Myocyte (in vitro differentiated cells): ENCODE measurements around the gene FRAS1. TPM values are rescaled to one million over a fixed set of nuclear protein-coding genes. Genes with fewer than 3 reads are reported as not detected.

Source experiments
- DNase-seq: peaks from one replicate; pipeline ENCODE4 v3.0.0-alpha.2; 2012; ENCODE audit warnings: low read depth
- total RNA-seq: library from RNA; depleted of rRNA; stranded (reverse); fragments of >200 nt; gene quantifications from 2 replicates; pipeline ENCODE4 v1.2.3, GENCODE V29; 2014

Gene FRAS1
- total RNA-seq, 1 donor from 2014 or later = 21.0 TPM

DNA sequence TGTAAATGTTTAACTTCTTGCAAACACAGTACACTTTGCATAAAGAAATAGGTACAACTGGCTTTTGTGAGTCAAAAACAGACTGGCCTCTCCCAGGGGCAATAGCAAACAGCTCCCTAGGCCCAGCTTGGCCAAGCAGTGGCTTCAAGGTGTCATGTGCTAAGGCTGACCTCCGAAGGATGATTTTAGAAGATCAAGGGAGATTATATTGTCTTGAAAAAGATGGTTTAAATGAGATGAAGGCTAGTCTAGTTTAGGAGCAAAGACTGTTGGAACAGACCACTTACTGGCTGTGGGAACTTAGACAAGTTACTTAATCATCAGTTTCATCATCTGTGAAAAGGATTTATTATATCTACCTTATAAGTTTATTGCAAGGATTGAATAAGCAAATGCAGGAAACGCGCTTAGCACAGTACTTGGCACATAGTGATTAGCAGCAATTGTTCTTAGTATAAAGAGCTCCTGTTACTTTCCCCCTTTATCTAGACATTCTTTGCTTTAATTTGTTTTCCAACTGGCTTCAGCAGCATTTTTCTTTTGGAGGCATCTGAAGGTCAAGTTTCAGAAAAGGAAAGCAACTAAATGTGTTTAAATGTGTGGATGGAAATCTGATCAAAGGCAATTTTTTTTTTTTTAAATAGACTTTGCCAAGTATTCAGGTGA is 511.6 kb downstream of the FRAS1 start:
- DNase-seq = no peak

DNA sequence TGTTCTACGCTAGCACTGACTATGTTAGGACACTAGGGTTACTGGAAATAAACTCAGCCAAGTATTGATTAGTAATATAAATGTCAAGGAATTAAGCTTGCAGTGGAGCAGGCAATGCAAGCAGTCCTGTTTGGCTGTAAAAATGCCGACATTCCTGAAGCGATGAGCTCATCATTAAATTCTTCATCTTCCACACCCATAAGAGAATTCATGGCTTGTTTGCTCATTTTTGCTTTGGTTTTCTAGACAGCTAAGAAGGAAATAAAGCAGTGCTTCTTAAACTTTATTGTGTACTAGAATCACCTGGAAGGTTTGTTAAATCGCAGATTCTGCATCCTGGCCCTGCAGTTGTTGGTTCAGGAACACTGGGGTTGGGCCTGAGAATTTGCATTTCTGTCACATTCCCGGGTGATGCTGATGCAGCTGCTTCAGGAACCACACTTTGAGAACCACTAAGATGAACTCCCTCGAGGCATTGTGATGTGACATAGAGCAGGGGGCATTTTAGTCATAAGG is 512.2 kb downstream of the FRAS1 start:
- peak; percentile 67 for DNase-seq

DNA sequence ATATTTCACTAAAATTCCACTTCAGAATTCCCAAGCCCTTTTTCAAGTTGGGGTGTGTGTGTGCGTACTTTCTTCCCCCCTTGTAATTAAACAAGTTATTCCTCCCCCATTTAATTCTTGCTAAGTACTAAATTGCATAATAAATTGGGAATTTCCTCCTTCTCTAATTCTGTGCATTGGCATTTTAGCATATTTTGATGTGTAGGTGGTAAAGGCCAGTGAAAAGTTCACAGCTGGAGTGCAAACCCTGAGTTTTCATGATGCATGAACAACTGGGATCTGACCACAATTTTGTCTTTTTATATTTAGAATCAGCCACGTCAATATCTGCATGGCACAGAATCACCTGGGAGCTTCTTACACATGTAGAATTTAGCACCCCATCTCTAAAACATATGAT is 513.0 kb downstream of the FRAS1 start:
- DNase-seq = no peak

DNA sequence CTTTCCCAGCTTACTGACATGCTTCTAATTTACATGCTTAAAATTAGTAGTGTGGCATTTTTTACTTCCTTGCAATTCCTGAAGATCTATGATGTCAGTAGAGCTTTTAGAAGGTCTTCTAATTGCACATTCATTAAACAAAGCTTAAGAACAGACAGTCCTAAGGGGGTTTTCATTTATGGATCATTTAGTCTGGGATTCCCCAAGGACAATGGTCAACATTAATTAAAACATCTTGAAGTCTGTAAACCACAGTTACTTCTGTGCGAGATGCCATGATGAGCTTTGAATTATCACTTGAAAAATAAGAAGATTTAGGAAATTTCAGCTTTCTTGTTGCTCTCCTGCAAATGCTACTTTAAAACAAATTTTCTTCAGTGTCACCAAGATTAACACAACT is 514.7 kb downstream of the FRAS1 start:
- DNase-seq = no peak

DNA sequence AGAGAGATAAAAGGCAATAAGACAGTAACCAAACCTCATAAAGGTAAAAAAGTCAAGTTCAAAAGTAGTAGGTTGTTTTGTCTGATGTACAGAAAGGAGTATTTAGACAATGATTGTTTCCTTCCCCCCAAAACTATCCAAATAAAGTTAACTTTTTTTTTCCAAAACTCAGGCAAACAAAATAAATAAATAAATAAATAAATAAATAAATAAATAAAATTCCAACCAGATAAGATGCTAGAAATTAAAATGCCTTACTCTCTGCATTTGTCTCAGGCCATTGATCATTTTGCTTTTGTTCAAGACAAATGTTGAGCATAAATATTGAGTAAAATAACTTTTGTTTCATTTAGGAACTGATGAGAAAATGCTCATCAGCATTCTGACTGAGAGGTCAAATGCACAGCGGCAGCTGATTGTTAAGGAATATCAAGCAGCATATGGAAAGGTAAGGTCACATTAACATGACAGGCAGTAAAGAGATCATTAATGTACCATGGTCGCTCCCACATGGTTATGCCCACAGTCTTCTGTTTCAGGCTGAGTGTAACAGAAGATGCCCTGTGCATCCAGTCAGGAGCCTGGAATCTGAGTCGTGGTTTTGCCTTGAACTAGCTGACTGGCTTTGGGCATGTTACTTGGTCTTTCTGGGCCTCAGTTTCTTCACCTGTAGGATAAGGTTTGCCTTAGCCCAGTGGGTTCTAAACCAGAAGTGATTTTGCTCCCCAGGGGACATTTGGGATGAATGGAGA is 521.7 kb downstream of the FRAS1 start:
- DNase-seq = peak; percentile 57

DNA sequence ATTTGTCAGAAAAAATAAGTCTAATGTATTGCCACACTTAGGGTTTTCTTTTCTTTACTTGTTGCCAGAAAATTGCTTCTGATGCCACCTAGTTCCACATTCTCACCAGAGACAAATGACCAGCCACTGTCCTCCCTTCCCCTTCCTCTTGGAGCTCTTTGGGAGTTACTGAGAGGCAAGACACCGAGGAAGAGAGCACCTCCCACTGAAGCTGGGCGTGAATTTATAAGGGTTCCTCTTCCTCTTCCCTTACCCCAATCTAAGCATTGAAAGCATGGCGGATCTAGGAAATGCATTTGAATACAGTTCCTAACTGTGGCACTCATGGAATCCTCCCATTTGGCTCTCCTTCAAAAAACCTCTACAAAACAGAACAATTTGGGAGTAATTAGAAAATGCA is 524.5 kb downstream of the FRAS1 start:
- no peak for DNase-seq

DNA sequence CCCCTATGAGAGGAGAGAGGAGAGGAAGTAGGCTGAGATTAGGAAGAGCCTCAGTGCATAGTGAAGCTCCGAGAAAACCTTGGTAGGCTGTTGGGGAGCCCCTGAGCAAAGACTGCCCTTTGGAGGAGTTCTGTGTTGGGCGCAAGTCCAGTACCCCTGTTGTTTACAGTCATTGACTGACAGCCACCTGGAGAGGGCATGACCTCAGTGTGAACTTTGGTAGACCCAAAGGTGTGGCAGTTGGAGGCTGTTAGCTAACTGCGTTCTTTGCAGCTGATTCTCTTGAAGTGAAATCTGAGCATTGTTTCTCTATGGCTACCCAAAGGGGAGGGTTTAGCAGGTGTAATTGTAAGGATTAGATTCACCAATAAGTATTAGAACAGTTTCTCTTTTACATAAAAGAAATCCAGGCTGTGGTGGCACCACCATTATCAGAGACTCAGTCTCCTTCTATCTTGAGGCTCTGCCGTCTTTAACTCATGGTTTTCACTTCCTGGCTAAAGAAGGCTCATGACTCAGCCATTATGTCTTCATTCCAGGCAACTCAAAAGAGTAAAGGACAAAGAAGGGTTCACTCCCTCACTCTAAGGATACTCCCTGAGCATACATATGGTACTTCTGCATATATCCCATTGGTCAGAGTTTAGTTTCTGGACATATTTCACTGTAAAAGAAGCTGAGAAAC is 527.9 kb downstream of the FRAS1 start:
- DNase-seq = no peak

DNA sequence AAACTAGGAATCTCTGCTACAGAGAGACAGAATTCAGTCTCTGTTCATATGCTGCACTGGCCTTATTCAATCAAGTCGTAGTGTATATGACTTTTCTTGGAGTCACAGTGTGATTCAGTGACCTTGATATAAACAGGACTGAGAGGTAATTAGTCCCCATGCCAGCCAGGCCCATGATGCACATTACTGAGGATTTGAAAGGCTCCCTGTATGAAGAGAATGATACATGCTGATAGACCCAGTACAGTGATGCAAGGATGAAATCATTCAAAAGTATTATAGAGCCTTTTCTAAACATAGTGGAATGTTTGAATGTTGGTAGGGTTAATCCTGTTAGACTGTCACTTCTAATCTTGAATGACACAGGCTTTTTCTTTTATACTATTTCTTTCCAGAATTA is 528.5 kb downstream of the FRAS1 start:
- DNase-seq = no peak

DNA sequence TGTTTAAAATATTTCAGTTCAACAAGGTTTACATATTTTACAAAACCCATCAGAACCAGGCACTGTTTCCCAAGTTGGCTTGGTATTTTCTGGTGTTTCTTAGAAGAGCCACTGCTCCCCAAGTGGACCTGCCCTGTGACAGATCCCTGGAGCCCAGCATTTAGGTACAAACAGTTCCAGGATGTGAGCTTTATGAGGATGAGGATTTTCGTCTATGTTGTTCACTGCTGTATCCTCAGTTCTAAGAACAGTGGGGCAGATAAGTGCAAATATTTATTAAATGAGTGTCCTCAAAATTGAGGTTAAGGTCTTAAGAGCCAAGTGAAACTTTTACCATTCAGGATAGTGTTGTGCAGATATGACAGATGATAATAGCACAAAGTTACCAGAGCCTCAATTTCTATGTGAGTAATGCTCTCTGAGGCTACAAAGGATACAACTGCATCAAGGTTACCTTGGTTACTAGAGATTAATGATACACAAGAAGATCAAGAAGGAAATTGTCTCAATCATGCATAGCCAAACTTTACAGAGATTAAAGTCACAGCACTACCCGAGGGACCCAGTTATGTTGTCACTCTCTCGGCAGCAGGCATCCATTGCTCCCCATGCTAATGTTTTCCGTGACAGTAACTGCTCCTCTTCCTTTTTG is 531.9 kb downstream of the FRAS1 start:
- DNase-seq = no peak

DNA sequence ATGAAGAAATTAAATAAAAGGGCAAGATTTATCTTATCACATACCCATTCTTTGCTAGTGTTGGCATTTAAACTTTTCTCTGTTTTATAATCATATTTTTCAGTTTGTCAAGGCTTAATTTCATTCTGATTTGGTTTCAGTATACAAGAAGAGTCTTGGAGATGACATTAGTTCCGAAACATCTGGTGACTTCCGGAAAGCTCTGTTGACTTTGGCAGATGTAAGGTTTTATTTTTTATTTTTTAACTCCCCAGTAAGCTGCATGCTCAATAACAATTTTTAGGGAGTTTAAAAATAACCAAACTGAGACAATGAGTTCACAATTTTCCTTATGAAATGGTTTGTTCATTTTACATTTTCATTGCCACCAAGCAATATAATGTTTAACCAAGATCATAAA is 534.3 kb downstream of the FRAS1 start:
- no peak for DNase-seq

DNA sequence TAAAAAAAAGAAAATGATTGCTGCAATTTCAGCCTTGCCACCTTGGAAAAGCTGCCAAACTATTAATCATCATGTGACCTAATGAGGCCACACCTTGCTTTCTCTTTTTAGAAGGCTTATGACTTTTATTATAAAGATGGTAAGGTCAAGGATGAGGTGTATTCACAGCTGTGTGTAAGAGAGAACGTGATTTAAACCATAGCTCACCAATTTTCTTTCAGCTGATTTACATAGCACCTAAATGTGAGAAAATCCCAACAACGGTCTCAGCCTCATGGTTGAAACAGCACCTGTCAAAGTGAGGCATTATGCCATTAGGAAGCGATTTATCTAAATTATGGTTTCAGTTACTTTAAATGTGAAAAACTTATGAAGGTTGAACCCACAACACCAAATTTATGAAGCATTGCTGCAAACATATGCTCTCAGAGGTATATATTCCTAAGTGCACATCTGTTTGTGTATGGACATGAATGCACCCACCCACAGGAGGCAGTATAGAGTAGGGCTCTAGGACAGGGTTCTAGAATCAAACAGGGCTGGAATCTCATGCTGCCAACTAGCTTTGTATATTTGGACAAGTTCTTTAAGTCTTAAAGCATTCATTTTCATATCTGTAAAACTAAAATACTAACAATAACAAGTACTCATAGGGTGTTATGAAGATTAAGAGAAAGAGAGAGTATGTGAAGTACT is 535.1 kb downstream of the FRAS1 start:
- no peak for DNase-seq

Other genes starting within 250 kb of the FRAS1 start
- gene CNOT6L, start 238.0 kb upstream of the FRAS1 start, total RNA-seq = 18.5 and 31.7 TPM in 2 replicates
- gene MRPL1, start 194.5 kb upstream of the FRAS1 start, total RNA-seq = 29.1 and 32.9 TPM in 2 replicates